Subcutaneous abdominal adipose tissue (tissue), 5 donors: ENCODE results near the gene PTPN5.

Experiments used
- H3K27ac ChIP-seq: one replicate; pipeline ENCODE4 v1.7.0; 2013; ENCODE audit warnings: low read depth, mild to moderate bottlenecking, inconsistent platforms, low read length, moderate library complexity
- H3K27me3 ChIP-seq, 5 donors: one replicate each; pipeline ENCODE4 v1.7.0; 2013; ENCODE audit warnings: low read length in 5 of 5, inconsistent platforms in 1 of 5; ENCODE audit not compliant: control insufficient read depth in 5 of 5, insufficient read depth in 4 of 5
- H3K36me3 ChIP-seq, 5 donors: one replicate each; pipeline ENCODE4 v1.7.0; 2013; ENCODE audit warnings: low read length in 5 of 5; ENCODE audit not compliant: control insufficient read depth in 5 of 5, insufficient read depth in 5 of 5
- H3K4me1 ChIP-seq, 5 donors: one replicate each; pipeline ENCODE4 v1.7.0; 2013; ENCODE audit warnings: low read length in 5 of 5, mild to moderate bottlenecking in 3 of 5, moderate library complexity in 1 of 5; ENCODE audit not compliant: control insufficient read depth in 5 of 5, insufficient read depth in 5 of 5
- H3K4me3 ChIP-seq, 5 donors: one replicate each; pipeline ENCODE4 v1.7.0; 2013; ENCODE audit warnings: low read length in 5 of 5, low read depth in 1 of 5
- H3K9ac ChIP-seq, 5 donors: one replicate each; pipeline ENCODE4 v1.7.0; 2013; ENCODE audit warnings: low read length in 5 of 5, mild to moderate bottlenecking in 4 of 5, moderate library complexity in 3 of 5
- H3K9me3 ChIP-seq, 5 donors: one replicate each; pipeline ENCODE4 v1.7.0; 2013; ENCODE audit warnings: low read length in 5 of 5; ENCODE audit not compliant: control insufficient read depth in 5 of 5
- donor health status: healthy.
- donor health status: healthy.
- donor health status: healthy.
- donor health status: healthy.
- donor health status: healthy.

PTPN5 gene

GRCh38 chr11:18773681-18774080, 17.9 kb downstream of the PTPN5 start:
- Histone ChIP-seq H3K36me3 (no peaks in the 10 kb centered on the region), H3K9me3 (no peaks in the 10 kb centered on the region), H3K4me1 (no peaks in the 10 kb centered on the region), H3K27me3 (peaks cover 0 to 11% (median 7%) of the 10 kb centered on the region in 5 donors), H3K27ac (no peak overlapping the region), H3K4me3 (no peak overlapping the region), H3K9ac (no peak overlapping the region)

GRCh38 chr11:18773104-18773503, 18.5 kb downstream of the PTPN5 start:
- Histone ChIP-seq H3K4me1 (no peaks in the 10 kb centered on the region), H3K9me3 (no peaks in the 10 kb centered on the region), H3K27me3 (peaks cover 0 to 11% (median 7%) of the 10 kb centered on the region in 5 donors), H3K36me3 (no peaks in the 10 kb centered on the region), H3K9ac (no peak overlapping the region), H3K4me3 (no peak overlapping the region), H3K27ac (no peak overlapping the region)

- no peaks in the 10 kb centered on the region for H3K9me3 ChIP-seq
- peaks cover 0 to under 1% (median 0%) of the 10 kb centered on the region in 5 donors for H3K4me1 ChIP-seq
- H3K27ac ChIP-seq: no peak overlapping the region
- no peaks in the 10 kb centered on the region for H3K36me3 ChIP-seq
- H3K4me3 ChIP-seq: no peak overlapping the region
- H3K27me3 ChIP-seq: peaks cover 0 to 11% (median 7%) of the 10 kb centered on the region in 5 donors
- H3K9ac ChIP-seq: no peak overlapping the region
Measured at GRCh38 chr11:18772211-18772610, 19.4 kb downstream of the PTPN5 start.

GRCh38 chr11:18771266-18772035, 20.1 kb downstream of the PTPN5 start:
- H3K9ac ChIP-seq: no peak overlapping the region
- no peak overlapping the region for H3K4me3 ChIP-seq
- H3K27me3 ChIP-seq: peaks cover 0 to 11% (median 7%) of the 10 kb centered on the region in 5 donors
- H3K36me3 ChIP-seq: no peaks in the 10 kb centered on the region
- no peak overlapping the region for H3K27ac ChIP-seq
- no peaks in the 10 kb centered on the region for H3K9me3 ChIP-seq
- peaks cover 0 to 4% (median 0%) of the 10 kb centered on the region in 5 donors for H3K4me1 ChIP-seq

- Histone ChIP-seq H3K9me3 (no peaks in the 10 kb centered on the region), H3K4me1 (peaks cover 0 to 4% (median 0%) of the 10 kb centered on the region in 5 donors), H3K27me3 (peaks cover 0 to 11% (median 7%) of the 10 kb centered on the region in 5 donors), H3K36me3 (no peaks in the 10 kb centered on the region), H3K4me3 (no peak overlapping the region), H3K27ac (no peak overlapping the region), H3K9ac (no peak overlapping the region)
Measured at GRCh38 chr11:18770479-18771125, 21.0 kb downstream of the PTPN5 start.

GRCh38 chr11:18769802-18770456, 21.7 kb downstream of the PTPN5 start:
- Histone ChIP-seq H3K36me3 (no peaks in the 10 kb centered on the region), H3K4me3 (no peak overlapping the region), H3K9ac (no peak overlapping the region), H3K27ac (no peak overlapping the region), H3K27me3 (peaks cover 0 to 14% (median 7%) of the 10 kb centered on the region in 5 donors), H3K9me3 (no peaks in the 10 kb centered on the region), H3K4me1 (peaks cover 0 to 4% (median 0%) of the 10 kb centered on the region in 5 donors)

- peaks cover 0 to 14% (median 7%) of the 10 kb centered on the region in 5 donors for H3K27me3 ChIP-seq
- H3K9ac ChIP-seq: no peak overlapping the region
- peaks cover 0 to 4% (median 0%) of the 10 kb centered on the region in 5 donors for H3K4me1 ChIP-seq
- no peaks in the 10 kb centered on the region for H3K36me3 ChIP-seq
- H3K4me3 ChIP-seq: no peak overlapping the region
- H3K9me3 ChIP-seq: no peaks in the 10 kb centered on the region
- no peak overlapping the region for H3K27ac ChIP-seq
Measured at GRCh38 chr11:18768978-18769377, 22.6 kb downstream of the PTPN5 start.

- Histone ChIP-seq H3K9ac (no peak overlapping the region), H3K27ac (no peak overlapping the region), H3K27me3 (peaks cover 0 to 11% (median 7%) of the 10 kb centered on the region in 5 donors), H3K4me1 (peaks cover 0 to 4% (median 0%) of the 10 kb centered on the region in 5 donors), H3K9me3 (no peaks in the 10 kb centered on the region), H3K36me3 (no peaks in the 10 kb centered on the region), H3K4me3 (no peak overlapping the region)
Measured at GRCh38 chr11:18768472-18768901, 23.1 kb downstream of the PTPN5 start.

- Histone ChIP-seq H3K27me3 (peaks cover 0 to 3% (median 2%) of the 10 kb centered on the region in 5 donors), H3K4me3 (no peak overlapping the region), H3K27ac (no peak overlapping the region), H3K4me1 (peaks cover 0 to 4% (median 0%) of the 10 kb centered on the region in 5 donors), H3K36me3 (no peaks in the 10 kb centered on the region), H3K9me3 (no peaks in the 10 kb centered on the region), H3K9ac (no peak overlapping the region)
Measured at GRCh38 chr11:18766015-18766414, 25.6 kb downstream of the PTPN5 start.

- peaks cover 0 to 3% (median 0%) of the 10 kb centered on the region in 5 donors for H3K27me3 ChIP-seq
- H3K36me3 ChIP-seq: no peaks in the 10 kb centered on the region
- H3K4me1 ChIP-seq: peaks cover 0 to 4% (median 0%) of the 10 kb centered on the region in 5 donors
- no peak overlapping the region for H3K9ac ChIP-seq
- H3K27ac ChIP-seq: no peak overlapping the region
- no peaks in the 10 kb centered on the region for H3K9me3 ChIP-seq
- H3K4me3 ChIP-seq: no peak overlapping the region
Measured at GRCh38 chr11:18765554-18765953, 26.0 kb downstream of the PTPN5 start.
